K562 (cell line): ENCODE data around the gene DOCK6. TPM values are rescaled to one million over a fixed set of nuclear protein-coding genes. Genes with fewer than 3 reads are reported as not detected.

Experiments used
- ATAC-seq: fragments of 200-7000 bp; cut with Tn5 transposase; 3 replicates; pipeline ENCODE4 v1.9.1; 2020; ENCODE audit warnings: moderate library complexity
- BruUV-seq: library from RNA; stranded (reverse); fragments of 400-500 nt; replicated peaks from 2 replicates; lab custom pipeline; 2021; lab: Mats Ljungman, UMichigan
- CTCF ChIA-PET: fragments of 300-600 bp; formaldehyde crosslinking; extraction: SDS; loops from one replicate; lab custom pipeline; 2021; ENCODE audit warnings: low intra/inter-chr PET ratio; lab: Yijun Ruan, JAX
- POLR2A ChIA-PET: fragments of 300-600, 350-650 bp; sonication (Branson Sonifier 250); formaldehyde crosslinking; extraction: SDS; loops from one replicate; lab custom pipeline; 2021; ENCODE audit warnings: antibody characterized with exemption, inconsistent platforms; lab: Yijun Ruan, JAX
- DNase-seq, 4 experiments: peaks; one replicate each; pipeline versions ENCODE4 v3.0.0 to v3.0.0-alpha.2; 2011 to 2018; ENCODE audit warnings: low spot score in 3 of 4, mixed read lengths in 3 of 4; ENCODE audit errors: extremely low read depth in 1 of 4
- FAIRE-seq: peaks from 2 replicates; lab custom pipeline; 2011; peaks lifted over from hg19 to GRCh38; lab: Jason Lieb, UNC
- H2AFZ ChIP-seq: 2 replicates; pipeline ENCODE4 v1.6.0; 2011; ENCODE audit warnings: low read depth, low read length, control low read depth, inconsistent platforms
- H3K27ac ChIP-seq: fragments of 200-600 bp; 3 replicates; pipeline ENCODE4 v1.8.0; 2011; ENCODE audit warnings: low read depth, mild to moderate bottlenecking, control low read depth, inconsistent platforms, low read length, moderate library complexity, mixed read lengths; ENCODE audit errors: extremely low read depth
- H3K27me3 ChIP-seq, 2 experiments: fragments of 300-600 bp in 1 of 2; 2 replicates in 1 of 2; 3 replicates in 1 of 2; pipeline versions ENCODE4 v1.6.0 to v1.8.0; 2011; ENCODE audit warnings: inconsistent platforms in 2 of 2, low read length in 2 of 2, mild to moderate bottlenecking in 1 of 2, mixed read lengths in 1 of 2, moderate library complexity in 1 of 2; ENCODE audit not compliant: control insufficient read depth in 2 of 2, insufficient read depth in 2 of 2
- H3K36me3 ChIP-seq: fragments of 300-600 bp; 3 replicates; pipeline ENCODE4 v1.8.0; 2011; ENCODE audit warnings: mild to moderate bottlenecking, low read length, inconsistent platforms; ENCODE audit not compliant: control insufficient read depth, insufficient read depth
- H3K4me1 ChIP-seq, 2 experiments: fragments of 200-600 bp in 1 of 2; replicated peaks in 1 of 2; 2 replicates in 1 of 2; 3 replicates in 1 of 2; pipeline versions ENCODE4 v1.5.1 to v1.8.0; 2011; ENCODE audit warnings: inconsistent platforms in 2 of 2, low read length in 2 of 2, mild to moderate bottlenecking in 1 of 2, mixed read lengths in 1 of 2, moderate library complexity in 1 of 2; ENCODE audit not compliant: control insufficient read depth in 2 of 2, insufficient read depth in 2 of 2
- H3K4me2 ChIP-seq: 2 replicates; pipeline ENCODE4 v1.6.1; 2011; ENCODE audit warnings: low read length, control low read depth, inconsistent platforms, mixed read lengths; ENCODE audit not compliant: insufficient read depth
- H3K4me3 ChIP-seq: fragments of 200-600 bp; sonication (generic), shearing (Covaris generic); 2 replicates; pipeline ENCODE4 v1.5.1; 2016; ENCODE audit warnings: control low read depth, inconsistent platforms
- H3K79me2 ChIP-seq: fragments of 200-600 bp; 3 replicates; pipeline ENCODE4 v1.8.0; 2011; ENCODE audit warnings: low read length, inconsistent platforms; ENCODE audit not compliant: control insufficient read depth, insufficient read depth
- H3K9ac ChIP-seq, 2 experiments: 2 replicates each; pipeline versions ENCODE4 v1.6.0 to v1.6.1; 2011; ENCODE audit warnings: low read depth in 2 of 2, low read length in 2 of 2, control low read depth in 1 of 2, inconsistent platforms in 1 of 2, mild to moderate bottlenecking in 1 of 2, mixed read lengths in 1 of 2; ENCODE audit not compliant: insufficient read depth in 1 of 2
- H3K9me1 ChIP-seq: one replicate; pipeline ENCODE4 v1.6.0; 2011; ENCODE audit warnings: inconsistent platforms, mild to moderate bottlenecking, low read length, moderate library complexity; ENCODE audit not compliant: control insufficient read depth, insufficient read depth
- H3K9me3 ChIP-seq: replicated peaks from 2 replicates; pipeline ENCODE4 v1.5.1; 2011; ENCODE audit warnings: low read depth, low read length, inconsistent platforms; ENCODE audit not compliant: control insufficient read depth, insufficient read depth
- H4K20me1 ChIP-seq: replicated peaks from 2 replicates; pipeline ENCODE4 v1.6.1; 2011; ENCODE audit warnings: low read length, inconsistent platforms, mixed read lengths; ENCODE audit not compliant: control insufficient read depth, insufficient read depth
- COPS2 ChIP-seq: fragments of 450-650 bp; conservative IDR thresholded peaks from 2 replicates; pipeline ENCODE4 v1.6.1; 2016; ENCODE audit warnings: mild to moderate bottlenecking, moderate library complexity
- CTCF ChIP-seq, 3 experiments: IDR thresholded peaks in 2 of 3; conservative IDR thresholded peaks in 1 of 3; 2 replicates each; pipeline ENCODE4 v1.5.1; 2011 to 2012; ENCODE audit warnings: low read length in 3 of 3, mild to moderate bottlenecking in 3 of 3, control low read depth in 2 of 3, improper control_type of control experiment in 1 of 3, inconsistent platforms in 1 of 3, low read depth in 1 of 3, mixed read lengths in 1 of 3, moderate library complexity in 1 of 3; ENCODE audit not compliant: insufficient read depth in 2 of 3
- GATA2 ChIP-seq: sonication (generic); formaldehyde crosslinking; IDR thresholded peaks from 2 replicates; pipeline ENCODE4 v1.4.0; 2020; ENCODE audit warnings: mild to moderate bottlenecking, missing genetic modification reagents
- NR2C2 ChIP-seq, 2 experiments: fragments of 200-800 bp in 1 of 2; sonication (Bioruptor generic) in 1 of 2; sonication (generic) in 1 of 2; formaldehyde crosslinking in 1 of 2; IDR thresholded peaks; 2 replicates each; pipeline versions ENCODE4 v1.6.1 to v1.8.0; 2016 to 2022; ENCODE audit warnings: mild to moderate bottlenecking in 1 of 2, missing compliant biosample characterization in 1 of 2, missing genetic modification characterization in 1 of 2, missing genetic modification reagents in 1 of 2
- PML ChIP-seq: IDR thresholded peaks from 2 replicates; pipeline ENCODE4 v1.6.1; 2012; ENCODE audit warnings: low read length, inconsistent platforms
- RBM25 ChIP-seq: fragments of 200-400 bp; formaldehyde crosslinking; IDR thresholded peaks from 2 replicates; pipeline ENCODE4 v1.6.1; 2018; ENCODE audit warnings: low read length, low read depth, moderate library complexity; ENCODE audit not compliant: severe bottlenecking
- SMARCC2 ChIP-seq: fragments of 450-650 bp; IDR thresholded peaks from 2 replicates; pipeline ENCODE4 v1.6.1; 2017; ENCODE audit warnings: antibody characterized with exemption, moderate library complexity, mild to moderate bottlenecking, low read depth
- UBTF ChIP-seq, 2 experiments: IDR thresholded peaks; 2 replicates each; pipeline ENCODE4 v1.6.1; 2012; ENCODE audit warnings: improper control_type of control experiment in 2 of 2, low read depth in 2 of 2, low read length in 2 of 2, borderline replicate concordance in 1 of 2
- ZFP36 ChIP-seq: fragments of 150-350 bp; IDR thresholded peaks from 2 replicates; pipeline ENCODE4 v1.6.1; 2018; ENCODE audit warnings: low read length, low read depth; ENCODE audit not compliant: partially characterized antibody
- WGBS: fragments of 100-300 bp; shearing (Covaris generic); methylation state at CpG from one replicate; pipeline ENCODE4 v1.1.6; 2016; ENCODE audit warnings: low coverage, mixed read lengths; ENCODE audit not compliant: insufficient coverage; ENCODE audit errors: missing lambda C conversion rate; 5-methylcytosine and 5-hydroxymethylcytosine counted together
- in situ Hi-C: fragments of 300-500 bp; cut with MboI; formaldehyde crosslinking; loops from 4 replicates; pipeline ENCODE4 v1.15.0; 2018; ENCODE audit warnings: inconsistent platforms, mixed read lengths
- intact Hi-C: fragments of 100-400 bp; cut with micrococcal nuclease; formaldehyde crosslinking; loops from 2 replicates; pipeline ENCODE4 v1.14.2; 2022
- polyA plus RNA-seq, 8 experiments: library from polyadenylated mRNA; depleted of rRNA in 4 of 8; stranded (reverse) in 5 of 8; unstranded in 3 of 8; fragments of >200 nt; fragmentation: Nextera tagmentation in 2 of 8; fragmentation: Illumina TruSeq in 1 of 8; extraction: Ambion mirVana in 2 of 8; extraction: Trizol in 1 of 8; gene quantifications; 2 replicates each; pipeline versions ENCODE4 v1.2.1 to v1.2.3, GENCODE V29; 2011 to 2014; ENCODE audit warnings: inconsistent platforms in 1 of 8, missing spikeins in 1 of 8
- total RNA-seq, 7 experiments: library from RNA; depleted of rRNA in 6 of 7; stranded (reverse); fragments of >200 nt in 6 of 7; fragmentation: Illumina TruSeq in 2 of 7; extraction: Trizol in 2 of 7; gene quantifications; 2 replicates each; pipeline versions ENCODE4 v1.2.1 to v1.2.3, GENCODE V29; 2011 to 2021; ENCODE audit warnings: low replicate concordance in 1 of 7

The DOCK6 gene
- total and polyA plus RNA-seq, 9 of the 15 experiments (the other 6 are each of a cell fraction or from before 2014, with no cell fraction given), result 0.35 to 19.3 (median 3.8) TPM

- CTCF ChIA-PET, result no interaction called here
- TF ChIP-seq PML (no peak), GATA2 (CRISPR knock-in tag) (no peak), RBM25 (peak; percentile 21), ZFP36 (peak; percentile 49)
- BruUV-seq, result no TSS peak
- no peak overlapping the region for H3K27ac ChIP-seq
- H3K4me2 ChIP-seq, result no peak overlapping the region
- WGBS, result 93% methylated on average over 26 of the region's 31 CpGs
- no peaks in the 10 kb centered on the region for H3K79me2 ChIP-seq
- FAIRE-seq (no peak), ATAC-seq (no peak), DNase-seq (no peak)
- peaks cover 0 to 3% of the 10 kb centered on the region in 2 experiments; a peak in 1 of 5 replicates for H3K4me1 ChIP-seq
- H3K36me3 ChIP-seq, result peaks cover 63% of the 10 kb centered on the region
- H3K9me1 ChIP-seq, result no peaks in the 10 kb centered on the region
- in situ Hi-C loops (no loop called here), intact Hi-C loops (no loop called here)
- no peaks in the 10 kb centered on the region for H3K27me3 ChIP-seq
- no peak overlapping the region for H3K4me3 ChIP-seq
- POLR2A ChIA-PET, result interaction anchor here (1.2 to 1.6 kb wide), 2 partner anchors 13 to 26 kb away, joined by 4 read pairs; no protein-coding TSS in a partner anchor
- no peaks in the 10 kb centered on the region for H4K20me1 ChIP-seq
- no peak overlapping the region for H2AFZ ChIP-seq
- H3K9me3 ChIP-seq, result no peaks in the 10 kb centered on the region
- peak overlapping the region in 1 of 2 experiments; percentile 58; a peak in 1 of 4 replicates for H3K9ac ChIP-seq
Measured at GRCh38 chr19:11169896-11170678, 92.2 kb downstream of the DOCK6 start.

- H3K4me3 ChIP-seq, result no peak overlapping the region
- H3K9me1 ChIP-seq, result no peaks in the 10 kb centered on the region
- H3K36me3 ChIP-seq, result peaks cover 48% of the 10 kb centered on the region
- no peak overlapping the region for H3K9ac ChIP-seq
- no peaks in the 10 kb centered on the region for H3K9me3 ChIP-seq
- H3K27ac ChIP-seq, result no peak overlapping the region
- no peaks in the 10 kb centered on the region for H3K79me2 ChIP-seq
- no peak for ATAC-seq
- H3K4me2 ChIP-seq, result no peak overlapping the region
- ChIA-PET POLR2A (interaction anchor here (0.8 to 1.6 kb wide), 3 partner anchors 14 to 29 kb away, joined by 4 read pairs; no protein-coding TSS in a partner anchor), CTCF (no interaction called here)
- FAIRE-seq, result no peak
- WGBS, result 94% methylated on average over 7 of the region's 7 CpGs
- H3K4me1 ChIP-seq, result peaks cover 0 to 3% of the 10 kb centered on the region in 2 experiments; a peak in 1 of 5 replicates
- BruUV-seq, result no TSS peak
- no peak for DNase-seq
- no peaks in the 10 kb centered on the region for H4K20me1 ChIP-seq
- intact Hi-C loops, result no loop called here
- no peaks in the 10 kb centered on the region for H3K27me3 ChIP-seq
- H2AFZ ChIP-seq, result no peak overlapping the region
- in situ Hi-C loops, result no loop called here
- TF ChIP-seq UBTF (IDR thresholded peaks at IDR 0.05; ENCODE audit: borderline replicate concordance in 1 of 2, low read depth in 2 of 2, low read length in 2 of 2), result no peak
- TF ChIP-seq SMARCC2, result no peak
- TF ChIP-seq CTCF (IDR thresholded peaks at IDR 0.05 in 2 of 3, conservative IDR thresholded peaks at IDR 0.05 in 1 of 3; ENCODE audit: insufficient read depth in 2 of 3, low read depth in 1 of 3, low read length in 3 of 3), result no peak
- no peak for TF ChIP-seq COPS2
- TF ChIP-seq NR2C2 (CRISPR knock-in tag; IDR thresholded peaks at IDR 0.05), result no peak
- TF ChIP-seq NR2C2 (tag; IDR thresholded peaks at IDR 0.05), result no peak
Measured at GRCh38 chr19:11168568-11168967, 93.8 kb downstream of the DOCK6 start.
